SK-N-SH (cell line): ENCODE measurements around the gene DRG1. TPM values are rescaled to one million over a fixed set of nuclear protein-coding genes. Genes with fewer than 3 reads are reported as not detected.

Source experiments
- CTCF ChIA-PET: fragments of 300-600, 350-600 bp; formaldehyde crosslinking; extraction: SDS; loops from one replicate; lab custom pipeline; 2021; lab: Yijun Ruan, JAX
- POLR2A ChIA-PET: fragments of 350-600 bp; sonication (Branson Sonifier 250); formaldehyde crosslinking; extraction: SDS; loops from one replicate; lab custom pipeline; 2020; ENCODE audit warnings: antibody characterized with exemption, inconsistent platforms; lab: Yijun Ruan, JAX
- DNase-seq: peaks from one replicate; pipeline ENCODE4 v3.0.0; 2012
- H2AFZ ChIP-seq: fragments of 200-600 bp; sonication (generic); 2 replicates; pipeline ENCODE4 v1.8.1; 2016; ENCODE audit warnings: antibody characterized with exemption, mild to moderate bottlenecking, low read depth
- H3F3A ChIP-seq: fragments of 200-600 bp; sonication (generic); replicated peaks from 2 replicates; pipeline ENCODE3; 2016; ENCODE audit warnings: antibody characterized with exemption, mild to moderate bottlenecking; ENCODE audit not compliant: insufficient read depth
- H3K27ac ChIP-seq, 2 experiments: fragments of 200-500 bp in 1 of 2; fragments of 200-600 bp in 1 of 2; sonication (Bioruptor generic) in 1 of 2; sonication (generic), shearing (Covaris generic) in 1 of 2; 2 replicates each; pipeline versions ENCODE4 v1.5.1 to v1.6.1; 2014 to 2016; ENCODE audit warnings: low read depth in 2 of 2, inconsistent platforms in 1 of 2, low read length in 1 of 2, mild to moderate bottlenecking in 1 of 2, mixed read lengths in 1 of 2
- H3K27me3 ChIP-seq: fragments of 200-600 bp; sonication (generic), shearing (Covaris generic); 2 replicates; pipeline ENCODE4 v1.6.1; 2016; ENCODE audit warnings: mixed run types; ENCODE audit not compliant: insufficient read depth
- H3K36me3 ChIP-seq, 2 experiments: fragments of 200-500 bp in 1 of 2; fragments of 200-600 bp in 1 of 2; sonication (Bioruptor generic) in 1 of 2; sonication (generic) in 1 of 2; replicated peaks in 1 of 2; 2 replicates each; pipeline versions ENCODE3 to v1.5.1; 2014 to 2016; ENCODE audit warnings: low read length in 1 of 2, mild to moderate bottlenecking in 1 of 2; ENCODE audit not compliant: insufficient read depth in 2 of 2, control insufficient read depth in 1 of 2
- H3K4me1 ChIP-seq, 2 experiments: fragments of 200-500 bp in 1 of 2; fragments of 200-600 bp in 1 of 2; sonication (Bioruptor generic) in 1 of 2; sonication (generic), shearing (Covaris generic) in 1 of 2; 2 replicates each; pipeline versions ENCODE4 v1.5.1 to v1.6.1; 2014 to 2016; ENCODE audit warnings: low read depth in 1 of 2, low read length in 1 of 2, mixed run types in 1 of 2; ENCODE audit not compliant: insufficient read depth in 2 of 2, control insufficient read depth in 1 of 2
- H3K4me2 ChIP-seq: fragments of 200-600 bp; sonication (generic), shearing (Covaris generic); 2 replicates; pipeline ENCODE4 v1.6.1; 2017; ENCODE audit warnings: mixed run types
- H3K4me3 ChIP-seq, 2 experiments: fragments of 200-500 bp in 1 of 2; fragments of 200-600 bp in 1 of 2; sonication (Bioruptor generic) in 1 of 2; sonication (generic), shearing (Covaris generic) in 1 of 2; 2 replicates each; pipeline versions ENCODE4 v1.5.1 to v1.8.1; 2014 to 2016; ENCODE audit warnings: low read depth in 2 of 2, inconsistent platforms in 1 of 2, low read length in 1 of 2, mild to moderate bottlenecking in 1 of 2, mixed read lengths in 1 of 2, moderate library complexity in 1 of 2
- H3K79me2 ChIP-seq: fragments of 200-600 bp; sonication (generic); 2 replicates; pipeline ENCODE4 v1.8.1; 2017; ENCODE audit warnings: mild to moderate bottlenecking; ENCODE audit not compliant: insufficient read depth
- H3K9ac ChIP-seq: fragments of 200-600 bp; sonication (generic); 2 replicates; pipeline ENCODE4 v1.6.1; 2017; ENCODE audit warnings: mixed run types
- H3K9me2 ChIP-seq: fragments of 200-600 bp; sonication (generic); 2 replicates; pipeline ENCODE4 v1.6.1; 2017; ENCODE audit warnings: mixed run types
- H3K9me3 ChIP-seq: fragments of 200-600 bp; sonication (generic); 2 replicates; pipeline ENCODE4 v1.6.1; 2017; ENCODE audit warnings: mixed run types, mild to moderate bottlenecking, moderate library complexity
- H4K20me1 ChIP-seq: fragments of 200-600 bp; sonication (generic); 2 replicates; pipeline ENCODE4 v1.6.1; 2017; ENCODE audit warnings: mild to moderate bottlenecking, mixed run types; ENCODE audit not compliant: insufficient read depth
- CHD2 ChIP-seq: fragments of 150-350 bp; IDR thresholded peaks from 2 replicates; pipeline ENCODE4 v1.6.1; 2018; ENCODE audit warnings: low read length; ENCODE audit not compliant: partially characterized antibody
- ELF1 ChIP-seq: IDR thresholded peaks from 2 replicates; pipeline ENCODE4 v1.4.0; 2012
- FOSL2 ChIP-seq: IDR thresholded peaks from 2 replicates; pipeline ENCODE4 v1.4.0; 2012; ENCODE audit warnings: low read depth, mild to moderate bottlenecking, moderate library complexity, borderline replicate concordance
- FOXJ3 ChIP-seq: sonication (generic); formaldehyde crosslinking; IDR thresholded peaks from 2 replicates; pipeline ENCODE4 v1.5.1; 2020; ENCODE audit warnings: mild to moderate bottlenecking, missing genetic modification reagents
- FOXM1 ChIP-seq: IDR thresholded peaks from 2 replicates; pipeline ENCODE4 v1.4.0; 2012; ENCODE audit warnings: low read depth, mild to moderate bottlenecking
- JUND ChIP-seq: IDR thresholded peaks from 2 replicates; pipeline ENCODE4 v1.4.0; 2012
- MEF2A ChIP-seq: IDR thresholded peaks from 2 replicates; pipeline ENCODE4 v1.4.0; 2012; ENCODE audit warnings: low read depth, borderline replicate concordance
- MXI1 ChIP-seq: IDR thresholded peaks from 2 replicates; pipeline ENCODE4 v1.6.1; 2012; ENCODE audit warnings: mild to moderate bottlenecking, low read depth, low read length, improper control_type of control experiment
- RAD21 ChIP-seq: IDR thresholded peaks from 2 replicates; pipeline ENCODE4 v1.6.1; 2012; ENCODE audit warnings: mild to moderate bottlenecking, low read length
- RFX5 ChIP-seq: IDR thresholded peaks from 2 replicates; pipeline ENCODE4 v1.6.1; 2012; ENCODE audit warnings: mild to moderate bottlenecking, improper control_type of control experiment, low read length
- SIN3A ChIP-seq: IDR thresholded peaks from 2 replicates; pipeline ENCODE4 v1.6.1; 2012; ENCODE audit warnings: low read depth, mild to moderate bottlenecking, low read length, moderate library complexity, borderline replicate concordance
- TAF1 ChIP-seq: IDR thresholded peaks from 2 replicates; pipeline ENCODE4 v1.6.1; 2012; ENCODE audit warnings: low read depth, mild to moderate bottlenecking, low read length, moderate library complexity, borderline replicate concordance
- TCF12 ChIP-seq: IDR thresholded peaks from 2 replicates; pipeline ENCODE4 v1.4.0; 2012
- TEAD4 ChIP-seq: IDR thresholded peaks from 2 replicates; pipeline ENCODE4 v1.4.0; 2012; ENCODE audit warnings: mild to moderate bottlenecking, borderline replicate concordance; ENCODE audit not compliant: insufficient read depth
- WGBS: methylation state at CpG from one replicate; pipeline ENCODE4 v1.1.6; 2017; ENCODE audit warnings: low lambda C conversion rate; 5-methylcytosine and 5-hydroxymethylcytosine counted together
- polyA plus RNA-seq, 3 experiments: library from polyadenylated mRNA; depleted of rRNA; stranded (reverse); fragments of >200 nt; gene quantifications; 2 replicates each; pipeline ENCODE4 v1.2.3, GENCODE V29; 2012
- TF ChIP-seq, protein P1 (sequence below): IDR thresholded peaks from 2 replicates; pipeline ENCODE4 v1.4.0; 2012; ENCODE audit warnings: low read depth, borderline replicate concordance
- TF ChIP-seq, protein P2 (sequence below): IDR thresholded peaks from 2 replicates; pipeline ENCODE4 v1.4.0; 2012; ENCODE audit warnings: low read depth, borderline replicate concordance
- TF ChIP-seq, protein P3 (sequence below): fragments of 200-600 bp; sonication (generic); IDR thresholded peaks from 2 replicates; pipeline ENCODE4 v1.6.1; 2017; ENCODE audit warnings: antibody characterized with exemption, mild to moderate bottlenecking, moderate library complexity
- TF ChIP-seq, protein P4 (sequence below): IDR thresholded peaks from 2 replicates; pipeline ENCODE4; 2012
- TF ChIP-seq, protein P5 (sequence below): fragments of 150-350 bp; IDR thresholded peaks from 2 replicates; pipeline ENCODE4 v1.6.1; 2016; ENCODE audit warnings: mild to moderate bottlenecking, low read depth, low read length

Gene DRG1
- polyA plus RNA-seq, 1 of the 3 experiments (the other 2 are of a cell fraction) = 56.3 TPM

DNA sequence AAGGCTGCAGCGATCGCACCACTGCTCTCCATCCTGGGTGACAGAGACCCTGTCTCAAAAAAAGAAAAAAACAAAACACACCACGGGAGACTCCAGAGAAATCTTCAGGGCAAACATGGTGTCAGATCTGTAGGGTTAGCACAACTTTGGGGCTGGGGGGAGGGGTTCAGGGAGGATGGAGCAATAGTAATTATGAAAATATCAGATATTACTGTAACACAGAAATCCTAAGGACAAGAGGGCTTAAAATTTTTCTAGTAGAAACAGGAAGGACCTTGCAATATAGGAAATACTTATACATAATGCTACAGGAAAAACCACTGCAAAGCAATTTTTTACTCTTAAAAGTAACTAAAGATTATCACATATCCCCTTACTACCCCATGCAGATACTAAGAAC, 76.4 kb downstream of the DRG1 start:
- Histone ChIP-seq H3K9me3 (no peaks in the 10 kb centered on the region), H2AFZ (no peak overlapping the region), H3K27ac (no peak overlapping the region), H3K4me3 (no peak overlapping the region), H3K4me1 (no peaks in the 10 kb centered on the region), H3K79me2 (peaks cover 91% of the 10 kb centered on the region), H3K36me3 (peaks cover 12 to 44% of the 10 kb centered on the region in 2 experiments), H4K20me1 (peaks cover 36% of the 10 kb centered on the region), H3K9ac (no peak overlapping the region), H3K4me2 (no peak overlapping the region), H3K27me3 (no peaks in the 10 kb centered on the region), H3F3A (no peaks in the 10 kb centered on the region), H3K9me2 (no peaks in the 10 kb centered on the region)
- ChIA-PET CTCF (no interaction called here), POLR2A (no interaction called here)
- DNase-seq = no peak
- WGBS = 98% methylated on average over 3 of the region's 3 CpGs
- TF ChIP-seq, protein P1, sequence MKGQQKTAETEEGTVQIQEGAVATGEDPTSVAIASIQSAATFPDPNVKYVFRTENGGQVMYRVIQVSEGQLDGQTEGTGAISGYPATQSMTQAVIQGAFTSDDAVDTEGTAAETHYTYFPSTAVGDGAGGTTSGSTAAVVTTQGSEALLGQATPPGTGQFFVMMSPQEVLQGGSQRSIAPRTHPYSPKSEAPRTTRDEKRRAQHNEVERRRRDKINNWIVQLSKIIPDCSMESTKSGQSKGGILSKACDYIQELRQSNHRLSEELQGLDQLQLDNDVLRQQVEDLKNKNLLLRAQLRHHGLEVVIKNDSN = no peak
- no peak for TF ChIP-seq RAD21
- no peak for TF ChIP-seq TCF12
- no peak for TF ChIP-seq ELF1
- TF ChIP-seq SIN3A = no peak
- TF ChIP-seq MEF2A = no peak
- no peak for TF ChIP-seq FOXM1
- no peak for TF ChIP-seq FOXJ3 (CRISPR knock-in tag)
- no peak for TF ChIP-seq CHD2
- TF ChIP-seq TEAD4 = no peak
- TF ChIP-seq MXI1 = no peak

DNA sequence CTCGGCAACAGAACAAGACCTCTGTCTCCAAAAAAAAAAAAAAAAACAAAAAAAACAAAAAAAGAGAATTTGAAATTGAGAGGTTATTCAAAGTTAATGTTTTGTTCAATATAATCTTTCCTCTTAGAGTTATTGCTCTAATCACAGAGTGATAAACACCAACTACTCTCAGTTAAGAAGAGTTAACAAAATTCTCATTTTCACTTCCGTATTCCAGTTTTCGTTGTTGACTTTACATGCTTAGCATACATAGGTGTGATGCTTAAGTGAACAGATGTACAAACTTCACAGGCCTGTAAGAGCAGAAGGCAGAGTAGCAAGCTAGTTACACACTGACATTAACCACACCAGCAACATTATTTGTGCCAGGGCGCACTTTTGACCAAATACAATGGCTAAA, 77.9 kb downstream of the DRG1 start:
- no peak overlapping the region for H3K27ac ChIP-seq
- no peaks in the 10 kb centered on the region for H3K27me3 ChIP-seq
- H3K4me3 ChIP-seq = no peak overlapping the region
- peaks cover 93% of the 10 kb centered on the region for H3K79me2 ChIP-seq
- H3K9ac ChIP-seq = no peak overlapping the region
- no peaks in the 10 kb centered on the region for H3K9me2 ChIP-seq
- CTCF ChIA-PET = interaction anchor here (1.0 to 2.1 kb wide), 3 partner anchors 9 to 79 kb away, joined by 3 to 5 read pairs (median 3); no protein-coding TSS in a partner anchor
- H3F3A ChIP-seq = no peaks in the 10 kb centered on the region
- POLR2A ChIA-PET = no interaction called here
- H3K4me2 ChIP-seq = no peak overlapping the region
- 96% methylated on average over 4 of the region's 4 CpGs for WGBS
- H4K20me1 ChIP-seq = peaks cover 33% of the 10 kb centered on the region
- H3K36me3 ChIP-seq = peaks cover 17 to 49% of the 10 kb centered on the region in 2 experiments
- H3K4me1 ChIP-seq = no peaks in the 10 kb centered on the region
- DNase-seq = no peak
- H2AFZ ChIP-seq = no peak overlapping the region
- TF ChIP-seq, protein P2, sequence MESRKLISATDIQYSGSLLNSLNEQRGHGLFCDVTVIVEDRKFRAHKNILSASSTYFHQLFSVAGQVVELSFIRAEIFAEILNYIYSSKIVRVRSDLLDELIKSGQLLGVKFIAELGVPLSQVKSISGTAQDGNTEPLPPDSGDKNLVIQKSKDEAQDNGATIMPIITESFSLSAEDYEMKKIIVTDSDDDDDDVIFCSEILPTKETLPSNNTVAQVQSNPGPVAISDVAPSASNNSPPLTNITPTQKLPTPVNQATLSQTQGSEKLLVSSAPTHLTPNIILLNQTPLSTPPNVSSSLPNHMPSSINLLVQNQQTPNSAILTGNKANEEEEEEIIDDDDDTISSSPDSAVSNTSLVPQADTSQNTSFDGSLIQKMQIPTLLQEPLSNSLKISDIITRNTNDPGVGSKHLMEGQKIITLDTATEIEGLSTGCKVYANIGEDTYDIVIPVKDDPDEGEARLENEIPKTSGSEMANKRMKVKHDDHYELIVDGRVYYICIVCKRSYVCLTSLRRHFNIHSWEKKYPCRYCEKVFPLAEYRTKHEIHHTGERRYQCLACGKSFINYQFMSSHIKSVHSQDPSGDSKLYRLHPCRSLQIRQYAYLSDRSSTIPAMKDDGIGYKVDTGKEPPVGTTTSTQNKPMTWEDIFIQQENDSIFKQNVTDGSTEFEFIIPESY = no peak
- TF ChIP-seq SIN3A (no peak), JUND (no peak), ELF1 (no peak), RFX5 (no peak), TEAD4 (no peak), TAF1 (no peak), FOSL2 (no peak), MEF2A (no peak)
- TF ChIP-seq, protein P3, sequence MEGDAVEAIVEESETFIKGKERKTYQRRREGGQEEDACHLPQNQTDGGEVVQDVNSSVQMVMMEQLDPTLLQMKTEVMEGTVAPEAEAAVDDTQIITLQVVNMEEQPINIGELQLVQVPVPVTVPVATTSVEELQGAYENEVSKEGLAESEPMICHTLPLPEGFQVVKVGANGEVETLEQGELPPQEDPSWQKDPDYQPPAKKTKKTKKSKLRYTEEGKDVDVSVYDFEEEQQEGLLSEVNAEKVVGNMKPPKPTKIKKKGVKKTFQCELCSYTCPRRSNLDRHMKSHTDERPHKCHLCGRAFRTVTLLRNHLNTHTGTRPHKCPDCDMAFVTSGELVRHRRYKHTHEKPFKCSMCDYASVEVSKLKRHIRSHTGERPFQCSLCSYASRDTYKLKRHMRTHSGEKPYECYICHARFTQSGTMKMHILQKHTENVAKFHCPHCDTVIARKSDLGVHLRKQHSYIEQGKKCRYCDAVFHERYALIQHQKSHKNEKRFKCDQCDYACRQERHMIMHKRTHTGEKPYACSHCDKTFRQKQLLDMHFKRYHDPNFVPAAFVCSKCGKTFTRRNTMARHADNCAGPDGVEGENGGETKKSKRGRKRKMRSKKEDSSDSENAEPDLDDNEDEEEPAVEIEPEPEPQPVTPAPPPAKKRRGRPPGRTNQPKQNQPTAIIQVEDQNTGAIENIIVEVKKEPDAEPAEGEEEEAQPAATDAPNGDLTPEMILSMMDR = no peak
- TF ChIP-seq, protein P4, sequence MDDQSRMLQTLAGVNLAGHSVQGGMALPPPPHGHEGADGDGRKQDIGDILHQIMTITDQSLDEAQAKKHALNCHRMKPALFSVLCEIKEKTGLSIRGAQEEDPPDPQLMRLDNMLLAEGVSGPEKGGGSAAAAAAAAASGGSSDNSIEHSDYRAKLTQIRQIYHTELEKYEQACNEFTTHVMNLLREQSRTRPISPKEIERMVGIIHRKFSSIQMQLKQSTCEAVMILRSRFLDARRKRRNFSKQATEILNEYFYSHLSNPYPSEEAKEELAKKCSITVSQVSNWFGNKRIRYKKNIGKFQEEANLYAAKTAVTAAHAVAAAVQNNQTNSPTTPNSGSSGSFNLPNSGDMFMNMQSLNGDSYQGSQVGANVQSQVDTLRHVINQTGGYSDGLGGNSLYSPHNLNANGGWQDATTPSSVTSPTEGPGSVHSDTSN = no peak
- TF ChIP-seq, protein P5, sequence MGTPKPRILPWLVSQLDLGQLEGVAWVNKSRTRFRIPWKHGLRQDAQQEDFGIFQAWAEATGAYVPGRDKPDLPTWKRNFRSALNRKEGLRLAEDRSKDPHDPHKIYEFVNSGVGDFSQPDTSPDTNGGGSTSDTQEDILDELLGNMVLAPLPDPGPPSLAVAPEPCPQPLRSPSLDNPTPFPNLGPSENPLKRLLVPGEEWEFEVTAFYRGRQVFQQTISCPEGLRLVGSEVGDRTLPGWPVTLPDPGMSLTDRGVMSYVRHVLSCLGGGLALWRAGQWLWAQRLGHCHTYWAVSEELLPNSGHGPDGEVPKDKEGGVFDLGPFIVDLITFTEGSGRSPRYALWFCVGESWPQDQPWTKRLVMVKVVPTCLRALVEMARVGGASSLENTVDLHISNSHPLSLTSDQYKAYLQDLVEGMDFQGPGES = no peak
- TF ChIP-seq, all 33 proteins: peak for 0
- H3K9me3 ChIP-seq = no peaks in the 10 kb centered on the region
